A673 (cell line): ENCODE results near the gene SPSB3. TPM values are rescaled to one million over a fixed set of nuclear protein-coding genes. Genes with fewer than 3 reads are reported as not detected.

Experiments used
- BruUV-seq: library from RNA; stranded (reverse); fragments of 400-500 nt; replicated peaks from 2 replicates; lab custom pipeline; 2021; lab: Mats Ljungman, UMichigan
- CTCF ChIA-PET: fragments of 300-600 bp; sonication (Branson Sonifier 250); formaldehyde crosslinking; loops from one replicate; lab custom pipeline; 2022; ENCODE audit warnings: antibody characterized with exemption; lab: Charles Lee
- POLR2A ChIA-PET: fragments of 300-600 bp; sonication (Branson Sonifier 250); formaldehyde crosslinking; loops from one replicate; lab custom pipeline; 2022; ENCODE audit warnings: antibody characterized with exemption; ENCODE audit not compliant: low non-redundant PET; lab: Charles Lee
- DNase-seq: peaks from one replicate; pipeline ENCODE4 v3.0.0-alpha.2; 2015; ENCODE audit warnings: low spot score
- H3K27ac ChIP-seq: fragments of 200-600 bp; sonication (generic); 2 replicates; pipeline ENCODE4 v1.5.1; 2016; ENCODE audit warnings: mixed run types, low read depth, mild to moderate bottlenecking, mixed read lengths, antibody characterized with exemption, low read length; ENCODE audit not compliant: poor library complexity, severe bottlenecking
- H3K27me3 ChIP-seq: fragments of 200-600 bp; sonication (generic); replicated peaks from 2 replicates; pipeline ENCODE4 v1.6.1; 2017; ENCODE audit warnings: mixed run types, low read depth, mild to moderate bottlenecking, mixed read lengths, antibody characterized with exemption, low read length; ENCODE audit not compliant: insufficient read depth, poor library complexity
- H3K36me3 ChIP-seq: fragments of 200-600 bp; sonication (generic); 2 replicates; pipeline ENCODE4 v1.6.1; 2016; ENCODE audit warnings: mixed run types, mild to moderate bottlenecking, mixed read lengths, antibody characterized with exemption, low read length; ENCODE audit not compliant: insufficient read depth, poor library complexity, severe bottlenecking
- H3K4me1 ChIP-seq: fragments of 200-600 bp; sonication (generic); 2 replicates; pipeline ENCODE4 v1.6.1; 2017; ENCODE audit warnings: mixed run types, mild to moderate bottlenecking, mixed read lengths, antibody characterized with exemption, low read length; ENCODE audit not compliant: insufficient read depth, poor library complexity, severe bottlenecking
- H3K4me3 ChIP-seq: fragments of 200-600 bp; sonication (generic); 2 replicates; pipeline ENCODE4 v1.5.1; 2016; ENCODE audit warnings: low read depth, mixed run types, mild to moderate bottlenecking, mixed read lengths, low read length; ENCODE audit not compliant: poor library complexity, severe bottlenecking
- H3K9me3 ChIP-seq: fragments of 200-600 bp; sonication (generic); 2 replicates; pipeline ENCODE4 v1.6.1; 2016; ENCODE audit warnings: mixed run types, low read depth, mild to moderate bottlenecking, mixed read lengths, antibody characterized with exemption, low read length; ENCODE audit not compliant: poor library complexity, severe bottlenecking
- EZH2 ChIP-seq: fragments of 200-600 bp; sonication (generic); IDR thresholded peaks from 2 replicates; pipeline ENCODE4 v1.6.1; 2017; ENCODE audit warnings: borderline replicate concordance, low read depth, mild to moderate bottlenecking, mixed read lengths, antibody characterized with exemption, low read length; ENCODE audit not compliant: poor library complexity, severe bottlenecking
- intact Hi-C: fragments of 100-400 bp; cut with micrococcal nuclease; formaldehyde crosslinking; loops from one replicate; pipeline ENCODE4 v1.10.0; 2022; ENCODE audit not compliant: unreplicated experiment
- total RNA-seq: library from RNA; stranded (reverse); gene quantifications from 2 replicates; pipeline ENCODE4 v1.2.3, GENCODE V29; 2021
- TF ChIP-seq, protein P1 (sequence below): fragments of 300-800, 200-600 bp; sonication (generic); conservative IDR thresholded peaks from 2 replicates; pipeline ENCODE4 v1.5.1; 2017; ENCODE audit warnings: low read depth, mild to moderate bottlenecking, antibody characterized with exemption, low read length, moderate library complexity, mixed read lengths

Gene SPSB3
- total RNA-seq, 1 experiment from 2014 or later = 15.0 TPM

GRCh38 chr16:1772362-1772907, 9.9 kb downstream of the SPSB3 start, which contains the start of gene EME2:
EME2 (plus strand) TSS chr16:1772810; CDS start chr16:1773228, 418 bp downstream.
- Histone ChIP-seq H3K27me3 (no peaks in the 10 kb centered on the region), H3K27ac (peak within 1 kb of the TSS; percentile 98), H3K9me3 (no peaks in the 10 kb centered on the region), H3K4me3 (peak within 1 kb of the TSS; percentile 63), H3K36me3 (peaks cover 15% of the 10 kb centered on the region), H3K4me1 (peaks cover 4% of the 10 kb centered on the region)
- POLR2A ChIA-PET = interaction anchor here (0.8 kb wide), 1 partner anchor 10 kb away, joined by 9 read pairs; the partner anchor contains the start of gene NUBP2
- TF ChIP-seq, protein P1, sequence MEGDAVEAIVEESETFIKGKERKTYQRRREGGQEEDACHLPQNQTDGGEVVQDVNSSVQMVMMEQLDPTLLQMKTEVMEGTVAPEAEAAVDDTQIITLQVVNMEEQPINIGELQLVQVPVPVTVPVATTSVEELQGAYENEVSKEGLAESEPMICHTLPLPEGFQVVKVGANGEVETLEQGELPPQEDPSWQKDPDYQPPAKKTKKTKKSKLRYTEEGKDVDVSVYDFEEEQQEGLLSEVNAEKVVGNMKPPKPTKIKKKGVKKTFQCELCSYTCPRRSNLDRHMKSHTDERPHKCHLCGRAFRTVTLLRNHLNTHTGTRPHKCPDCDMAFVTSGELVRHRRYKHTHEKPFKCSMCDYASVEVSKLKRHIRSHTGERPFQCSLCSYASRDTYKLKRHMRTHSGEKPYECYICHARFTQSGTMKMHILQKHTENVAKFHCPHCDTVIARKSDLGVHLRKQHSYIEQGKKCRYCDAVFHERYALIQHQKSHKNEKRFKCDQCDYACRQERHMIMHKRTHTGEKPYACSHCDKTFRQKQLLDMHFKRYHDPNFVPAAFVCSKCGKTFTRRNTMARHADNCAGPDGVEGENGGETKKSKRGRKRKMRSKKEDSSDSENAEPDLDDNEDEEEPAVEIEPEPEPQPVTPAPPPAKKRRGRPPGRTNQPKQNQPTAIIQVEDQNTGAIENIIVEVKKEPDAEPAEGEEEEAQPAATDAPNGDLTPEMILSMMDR = no peak
- TF ChIP-seq EZH2 = no peak
- DNase-seq = no peak
- BruUV-seq = no TSS peak
- CTCF ChIA-PET = interaction anchor here (0.7 to 1.4 kb wide), 3 partner anchors 10 to 67 kb away, joined by 3 to 5 read pairs (median 3); partner anchors contain the start of genes MAPK8IP3, NUBP2 and SPSB3
- intact Hi-C loops = loop anchor here (10.0 kb wide), 1 partner anchor 52 kb away; the partner anchor contains the start of genes FAHD1 and HAGH

- Histone ChIP-seq H3K36me3 (peaks cover 15% of the 10 kb centered on the region), H3K27me3 (no peaks in the 10 kb centered on the region), H3K9me3 (no peaks in the 10 kb centered on the region), H3K4me3 (peak overlapping the region; percentile 63), H3K4me1 (peaks cover 4% of the 10 kb centered on the region), H3K27ac (peak overlapping the region; percentile 98)
- POLR2A ChIA-PET = interaction anchor here (0.8 kb wide), 1 partner anchor 11 kb away, joined by 9 read pairs; the partner anchor contains the start of gene NUBP2
- CTCF ChIA-PET = interaction anchor here (0.6 kb wide), 1 partner anchor 41 kb away, joined by 3 read pairs; no protein-coding TSS in a partner anchor
- TF ChIP-seq, protein P1 = no peak
- no peak for TF ChIP-seq EZH2
- peak; percentile 65 for DNase-seq
- TSS peak; percentile 95 for BruUV-seq
- intact Hi-C loops = loop anchor here (10.0 kb wide), 1 partner anchor 53 kb away; the partner anchor contains the start of genes FAHD1 and HAGH
Observed at GRCh38 chr16:1771864-1772361, 10.5 kb downstream of the SPSB3 start.

DNA sequence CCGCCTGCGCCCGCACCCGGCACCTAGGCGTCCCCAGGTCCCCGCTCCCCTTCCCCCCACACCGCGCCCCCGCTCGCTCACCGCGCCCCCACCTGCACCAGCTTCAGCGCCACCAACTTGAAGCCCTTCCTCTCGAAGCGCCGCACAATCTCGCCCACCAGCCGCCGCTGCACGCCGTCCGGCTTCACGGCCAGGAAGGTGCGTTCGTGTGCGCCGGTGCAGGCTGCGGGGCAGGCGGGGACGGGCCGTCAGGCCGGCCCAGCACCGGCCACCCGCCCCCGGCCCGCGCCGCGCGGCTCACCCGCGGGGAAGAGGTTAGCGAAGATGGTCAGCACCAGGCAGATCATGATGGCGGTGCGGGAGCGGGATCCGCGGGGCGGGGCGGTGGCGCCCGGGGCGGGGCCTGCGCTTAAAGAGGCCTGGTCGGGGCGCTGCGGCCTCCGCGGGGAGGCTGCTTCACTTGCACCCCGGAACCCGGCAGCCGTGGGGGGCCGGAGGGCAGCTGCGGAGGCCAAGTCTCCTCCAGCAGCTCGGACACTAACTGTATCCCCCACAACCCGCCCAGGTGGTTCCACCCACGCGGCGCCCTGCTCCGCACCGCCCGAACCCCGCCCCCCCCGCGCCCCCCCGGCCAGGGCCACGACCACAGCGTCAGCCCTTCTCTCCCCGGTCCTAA, 11.0 kb downstream of the SPSB3 start, which contains the start of gene NME3:
NME3 (minus strand) TSS at position 356 of the 676 bp plus-strand sequence; CDS start at position 347, 9 bp downstream.
- Histone ChIP-seq H3K27ac (peak within 1 kb of the TSS; percentile 98), H3K27me3 (no peaks in the 10 kb centered on the region), H3K9me3 (no peaks in the 10 kb centered on the region), H3K36me3 (peaks cover 15% of the 10 kb centered on the region), H3K4me3 (peak within 1 kb of the TSS; percentile 63), H3K4me1 (peaks cover 4% of the 10 kb centered on the region)
- peak; percentile 71 for DNase-seq
- ChIA-PET CTCF (interaction anchor here (0.6 kb wide), 1 partner anchor 42 kb away, joined by 3 read pairs; no protein-coding TSS in a partner anchor), POLR2A (interaction anchor here (0.8 kb wide), 1 partner anchor 11 kb away, joined by 9 read pairs; the partner anchor contains the start of gene NUBP2)
- TF ChIP-seq EZH2 = no peak
- TF ChIP-seq, protein P1 = no peak
- BruUV-seq = no TSS peak
- intact Hi-C loops = loop anchor here (10.0 kb wide), 1 partner anchor 53 kb away; the partner anchor contains the start of genes FAHD1 and HAGH
